Common myeloid progenitor, CD34-positive (primary cell): ENCODE measurements around the gene NUPR1.
A peak's percentile ranks its signal among the peaks of the same experiment; 100 is the strongest.

Experiments
- CTCF ChIA-PET: fragments of 350-600 bp; sonication (Branson Sonifier 250); formaldehyde crosslinking; loops from one replicate; lab custom pipeline; 2021; ENCODE audit warnings: antibody characterized with exemption; lab: Charles Lee
- POLR2A ChIA-PET: fragments of 350-600 bp; sonication (Branson Sonifier 250); formaldehyde crosslinking; loops from one replicate; lab custom pipeline; 2021; ENCODE audit warnings: antibody characterized with exemption; lab: Charles Lee
- DNase-seq, 3 donors: peaks; one replicate each; pipeline versions ENCODE4 v3.0.0 to v3.0.0-alpha.2; 2013
- H3K27ac ChIP-seq, 2 experiments: 1 replicate in 1 of 2; 2 replicates in 1 of 2; pipeline ENCODE4 v1.7.0; 2013; ENCODE audit warnings: inconsistent platforms in 2 of 2, low read length in 2 of 2, mild to moderate bottlenecking in 2 of 2, low read depth in 1 of 2, moderate library complexity in 1 of 2; ENCODE audit not compliant: severe bottlenecking in 2 of 2, insufficient read depth in 1 of 2, poor library complexity in 1 of 2
- H3K27me3 ChIP-seq, 5 experiments: replicated peaks in 2 of 5; 1 replicate in 3 of 5; 2 replicates in 2 of 5; pipeline versions ENCODE4 v1.6.1 to v1.7.0; 2013; ENCODE audit warnings: low read length in 4 of 5, mild to moderate bottlenecking in 2 of 5, moderate library complexity in 2 of 5, inconsistent platforms in 1 of 5; ENCODE audit not compliant: insufficient read depth in 5 of 5, control insufficient read depth in 4 of 5
- H3K36me3 ChIP-seq, 4 experiments: 1 replicate in 2 of 4; 2 replicates in 2 of 4; pipeline versions ENCODE4 v1.6.1 to v1.7.0; 2013; ENCODE audit warnings: low read length in 3 of 4, control low read depth in 1 of 4, mild to moderate bottlenecking in 1 of 4; ENCODE audit not compliant: control insufficient read depth in 4 of 4, insufficient read depth in 4 of 4
- H3K4me1 ChIP-seq, 4 experiments: 1 replicate in 3 of 4; 2 replicates in 1 of 4; pipeline versions ENCODE4 v1.6.1 to v1.7.1; 2013; ENCODE audit warnings: low read length in 3 of 4, mild to moderate bottlenecking in 3 of 4, control low read depth in 1 of 4, inconsistent platforms in 1 of 4, moderate library complexity in 1 of 4; ENCODE audit not compliant: control insufficient read depth in 4 of 4, insufficient read depth in 4 of 4; ENCODE audit errors: control extremely low read depth in 1 of 4
- H3K4me3 ChIP-seq, 7 experiments: 1 replicate in 4 of 7; 2 replicates in 3 of 7; pipeline versions ENCODE4 v1.5.1 to v1.7.0; 2013; ENCODE audit warnings: mild to moderate bottlenecking in 7 of 7, low read length in 6 of 7, moderate library complexity in 6 of 7, inconsistent platforms in 2 of 7, low read depth in 2 of 7, control low read depth in 1 of 7; ENCODE audit not compliant: insufficient read depth in 4 of 7, control insufficient read depth in 1 of 7; ENCODE audit errors: extremely low read depth in 1 of 7
- H3K9me3 ChIP-seq, 5 experiments: 1 replicate in 4 of 5; 2 replicates in 1 of 5; pipeline versions ENCODE4 v1.6.1 to v1.7.1; 2013; ENCODE audit warnings: low read length in 4 of 5, mild to moderate bottlenecking in 2 of 5, inconsistent platforms in 1 of 5, low read depth in 1 of 5, moderate library complexity in 1 of 5; ENCODE audit not compliant: control insufficient read depth in 4 of 5, insufficient read depth in 2 of 5; ENCODE audit errors: control extremely low read depth in 1 of 5
- WGBS: methylation state at CpG from one replicate; pipeline ENCODE4 v1.1.5; 2013; ENCODE audit not compliant: insufficient coverage; 5-methylcytosine and 5-hydroxymethylcytosine counted together

NUPR1 gene

GRCh38 chr16:28544998-28545397 is 6.2 kb upstream of the NUPR1 start:
- Histone ChIP-seq H3K36me3 (no peaks in the 10 kb centered on the region), H3K27ac (no peak overlapping the region), H3K9me3 (no peaks in the 10 kb centered on the region), H3K4me3 (no peak overlapping the region), H3K27me3 (no peaks in the 10 kb centered on the region), H3K4me1 (peaks cover 0 to 13% (median 10%) of the 10 kb centered on the region in 4 experiments)
- ChIA-PET POLR2A (no interaction called here), CTCF (no interaction called here)
- DNase-seq, result no peak
- WGBS, result 100% methylated on average over 1 of the region's 3 CpGs

- Histone ChIP-seq H3K36me3 (no peaks in the 10 kb centered on the region), H3K9me3 (no peaks in the 10 kb centered on the region), H3K27me3 (no peaks in the 10 kb centered on the region), H3K4me3 (peak overlapping the region in 3 of 7 experiments; percentile 32 to 43 (median 43)), H3K4me1 (peaks cover 0 to 9% (median 9%) of the 10 kb centered on the region in 4 experiments), H3K27ac (no peak overlapping the region)
- WGBS, result 44% methylated on average over 6 of the region's 7 CpGs
- ChIA-PET POLR2A (no interaction called here), CTCF (interaction anchor here (0.8 to 1.0 kb wide), 5 partner anchors 10 to 58 kb away, joined by 3 to 4 read pairs (median 3); partner anchors contain the start of gene SGF29)
- peak; percentile 44 to 86 (median 81) for DNase-seq
Measured at GRCh38 chr16:28543072-28543471, 4.3 kb upstream of the NUPR1 start.

DNA sequence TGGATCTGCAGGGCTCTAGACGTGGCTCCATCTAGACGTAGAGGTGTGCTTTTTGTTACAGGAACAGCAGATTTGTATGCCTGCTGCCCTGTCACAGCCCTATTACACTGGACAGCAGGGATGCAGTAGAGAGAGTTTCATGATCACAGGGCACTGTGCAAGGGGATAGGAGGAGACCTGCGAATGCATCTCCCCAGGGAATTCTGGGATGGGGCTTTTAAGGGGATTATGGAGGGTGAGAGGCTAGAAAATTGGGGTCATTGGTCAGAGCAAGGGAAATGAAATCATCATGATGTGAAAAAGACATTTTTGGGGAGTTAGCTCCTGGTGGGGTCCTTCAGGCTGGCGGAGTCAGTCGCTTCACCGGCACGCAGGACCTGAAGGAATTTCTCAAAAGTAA is 3.9 kb upstream of the NUPR1 start:
- H3K4me3 ChIP-seq, result peak overlapping the region in 3 of 7 experiments; percentile 32 to 43 (median 43)
- POLR2A ChIA-PET, result no interaction called here
- DNase-seq, result no peak
- no peaks in the 10 kb centered on the region for H3K27me3 ChIP-seq
- WGBS, result 44% methylated on average over 5 of the region's 7 CpGs
- CTCF ChIA-PET, result interaction anchor here (0.8 to 1.0 kb wide), 5 partner anchors 9 to 58 kb away, joined by 3 to 4 read pairs (median 3); partner anchors contain the start of gene SGF29
- peaks cover 0 to 9% (median 9%) of the 10 kb centered on the region in 4 experiments for H3K4me1 ChIP-seq
- no peaks in the 10 kb centered on the region for H3K36me3 ChIP-seq
- H3K27ac ChIP-seq, result no peak overlapping the region
- no peaks in the 10 kb centered on the region for H3K9me3 ChIP-seq

- Histone ChIP-seq H3K36me3 (no peaks in the 10 kb centered on the region), H3K4me1 (peaks cover 0 to 9% (median 9%) of the 10 kb centered on the region in 4 experiments), H3K4me3 (no peak overlapping the region), H3K27me3 (no peaks in the 10 kb centered on the region), H3K27ac (no peak overlapping the region), H3K9me3 (no peaks in the 10 kb centered on the region)
- WGBS, result 93% methylated on average over 3 of the region's 3 CpGs
- no peak for DNase-seq
- POLR2A ChIA-PET, result no interaction called here
- CTCF ChIA-PET, result interaction anchor here (1.4 kb wide), 1 partner anchor 16 kb away, joined by 4 read pairs; no protein-coding TSS in a partner anchor
Measured at GRCh38 chr16:28540346-28540745, 1.6 kb upstream of the NUPR1 start.

DNA sequence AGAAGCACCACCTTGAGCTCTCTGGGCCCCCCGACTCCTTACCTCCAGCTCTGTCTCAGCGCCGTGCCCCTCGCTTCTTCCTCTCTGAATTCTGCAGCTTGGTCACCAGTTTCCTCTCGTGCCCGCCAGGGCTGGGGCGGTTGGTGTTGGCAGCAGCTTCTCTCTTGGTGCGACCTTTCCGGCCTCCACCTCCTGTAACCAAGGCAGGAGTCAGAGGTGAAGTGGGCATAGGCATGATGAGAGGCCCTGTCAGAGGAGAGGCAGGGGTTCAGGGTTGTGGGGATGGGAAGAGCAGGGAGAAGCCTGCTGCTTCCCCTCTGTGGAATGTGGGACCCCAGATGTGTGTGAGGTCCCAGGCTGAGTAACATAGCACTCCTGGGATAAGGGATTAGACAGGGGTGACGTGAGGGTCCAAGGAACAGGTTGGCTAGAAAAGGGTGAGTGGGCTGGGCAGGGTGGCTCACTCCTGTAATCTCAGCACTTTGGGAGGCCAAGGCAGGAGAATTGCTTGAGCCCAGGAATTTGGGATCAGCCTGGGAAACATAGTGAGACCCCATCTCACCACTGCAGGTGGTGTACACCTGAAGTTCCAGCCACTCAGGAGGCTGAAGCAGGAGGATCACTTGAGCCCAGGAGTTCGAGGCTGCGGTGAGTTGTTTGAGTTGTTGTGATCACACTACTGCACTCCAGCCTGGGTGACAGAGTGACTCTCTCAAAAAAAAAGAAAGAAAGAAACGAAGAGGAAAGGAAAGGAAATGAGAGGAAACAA is 626 bp downstream of the NUPR1 start:
- Histone ChIP-seq H3K27ac (no peak overlapping the region), H3K27me3 (no peaks in the 10 kb centered on the region), H3K4me3 (no peak overlapping the region), H3K36me3 (no peaks in the 10 kb centered on the region), H3K9me3 (no peaks in the 10 kb centered on the region), H3K4me1 (peaks cover 0 to 9% (median 7%) of the 10 kb centered on the region in 4 experiments)
- ChIA-PET POLR2A (no interaction called here), CTCF (no interaction called here)
- no peak for DNase-seq
- 93% methylated on average over 8 of the region's 13 CpGs for WGBS

DNA sequence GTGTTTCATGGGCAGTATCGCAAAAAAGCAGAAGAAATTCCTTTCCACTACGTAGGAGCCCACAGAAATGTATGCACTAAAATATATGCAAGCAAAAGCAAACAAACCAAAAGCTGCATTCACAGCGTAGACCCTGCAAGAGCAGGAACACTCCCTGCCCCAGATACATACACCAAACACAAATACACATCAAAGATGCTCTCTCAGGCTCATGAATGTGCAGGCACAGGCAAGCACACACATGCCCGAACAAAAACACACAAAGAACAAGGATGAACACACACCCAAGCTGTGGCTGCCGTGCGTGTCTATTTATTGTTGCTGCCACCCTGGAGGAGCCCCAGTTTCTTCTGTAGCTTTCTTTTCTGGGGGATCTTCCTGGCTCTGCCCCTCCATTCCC is 1.7 kb downstream of the NUPR1 start:
- POLR2A ChIA-PET, result no interaction called here
- CTCF ChIA-PET, result no interaction called here
- H3K4me1 ChIP-seq, result peaks cover 0 to 2% (median 0%) of the 10 kb centered on the region in 4 experiments
- H3K9me3 ChIP-seq, result no peaks in the 10 kb centered on the region
- no peaks in the 10 kb centered on the region for H3K36me3 ChIP-seq
- H3K4me3 ChIP-seq, result no peak overlapping the region
- DNase-seq, result no peak
- no peaks in the 10 kb centered on the region for H3K27me3 ChIP-seq
- H3K27ac ChIP-seq, result no peak overlapping the region
- WGBS, result 93% methylated on average over 6 of the region's 6 CpGs
